Measurements from ENCODE around the gene ASCC2. TPM values are rescaled to one million over a fixed set of nuclear protein-coding genes. Genes with fewer than 3 reads are reported as not detected.

Gene ASCC2
- total and polyA plus RNA-seq, 4 donors: 21.2 to 58.0 (median 39.6) TPM

- Histone ChIP-seq H3K4me3 (ENCODE audit: low read length in 2 of 2) (no peak overlapping the region), H3K27ac (ENCODE audit: low read depth in 1 of 2, low read length in 2 of 2) (no peak overlapping the region), H3K36me3 (ENCODE audit: control insufficient read depth in 1 of 2, insufficient read depth in 2 of 2, low read length in 1 of 2) (no peaks in the 10 kb centered on the region), H3K4me1 (ENCODE audit: control insufficient read depth in 1 of 2, insufficient read depth in 2 of 2, low read length in 2 of 2) (no peaks in the 10 kb centered on the region), H3K9me3 (ENCODE audit: control insufficient read depth, low read length) (no peaks in the 10 kb centered on the region), H3K27me3 (ENCODE audit: control insufficient read depth in 1 of 2, insufficient read depth in 2 of 2, low read length in 1 of 2) (no peaks in the 10 kb centered on the region)
- WGBS, 2 donors: 93 to 96% methylated on average over 5 of the region's 5 CpGs
- no peak for DNase-seq
- ATAC-seq (ENCODE audit: low FRiP score): no peak
- intact Hi-C loops (cut with DNase I): loop anchor here in 1 of 2 donors (10.0 kb wide), 2 partner anchors 95 to 125 kb away; no protein-coding TSS in a partner anchor
Observed at GRCh38 chr22:29879753-29880152, 41.7 kb upstream of the ASCC2 start.

- no peak for DNase-seq
- no peak overlapping the region for H3K4me3 ChIP-seq (ENCODE audit: low read length in 2 of 2)
- no peak for ATAC-seq (ENCODE audit: low FRiP score)
- H3K27ac ChIP-seq (ENCODE audit: low read depth in 1 of 2, low read length in 2 of 2): no peak overlapping the region
- intact Hi-C loops (cut with DNase I): loop anchor here in 1 of 2 donors (10.0 kb wide), 1 partner anchor 127 kb away; no protein-coding TSS in a partner anchor
- no peaks in the 10 kb centered on the region for H3K4me1 ChIP-seq (ENCODE audit: control insufficient read depth in 1 of 2, insufficient read depth in 2 of 2, low read length in 2 of 2)
- no peaks in the 10 kb centered on the region for H3K36me3 ChIP-seq (ENCODE audit: control insufficient read depth in 1 of 2, insufficient read depth in 2 of 2, low read length in 1 of 2)
- H3K27me3 ChIP-seq (ENCODE audit: control insufficient read depth in 1 of 2, insufficient read depth in 2 of 2, low read length in 1 of 2): no peaks in the 10 kb centered on the region
- H3K9me3 ChIP-seq (ENCODE audit: control insufficient read depth, low read length): no peaks in the 10 kb centered on the region
- WGBS, 2 donors: 52 to 54% methylated on average over 2 of the region's 2 CpGs
Observed at GRCh38 chr22:29877620-29878019, 39.5 kb upstream of the ASCC2 start.

DNA sequence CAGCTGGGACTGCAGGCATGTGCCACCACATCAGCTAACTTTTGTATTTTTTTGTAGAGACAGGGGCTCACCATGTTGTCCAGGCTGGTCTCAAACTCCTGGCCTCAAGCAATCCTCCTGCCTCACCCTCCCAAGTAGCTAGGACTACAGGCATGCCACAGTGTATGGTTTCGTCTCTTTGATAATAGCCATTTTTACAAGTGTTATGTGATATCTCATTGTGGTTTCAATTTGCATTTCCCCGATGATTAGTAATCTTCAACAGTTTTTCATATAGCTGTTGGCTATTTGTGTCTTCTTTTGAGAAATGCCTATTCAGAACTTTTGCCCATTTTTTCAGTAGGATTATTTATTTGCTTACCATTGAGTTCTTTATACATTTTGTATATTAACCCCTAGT, 35.9 kb upstream of the ASCC2 start:
- ATAC-seq (ENCODE audit: low FRiP score): no peak
- DNase-seq: no peak
- Histone ChIP-seq H3K4me3 (ENCODE audit: low read length in 2 of 2) (no peak overlapping the region), H3K27ac (ENCODE audit: low read depth in 1 of 2, low read length in 2 of 2) (no peak overlapping the region), H3K36me3 (ENCODE audit: control insufficient read depth in 1 of 2, insufficient read depth in 2 of 2, low read length in 1 of 2) (no peaks in the 10 kb centered on the region), H3K27me3 (ENCODE audit: control insufficient read depth in 1 of 2, insufficient read depth in 2 of 2, low read length in 1 of 2) (no peaks in the 10 kb centered on the region), H3K9me3 (ENCODE audit: control insufficient read depth, low read length) (no peaks in the 10 kb centered on the region), H3K4me1 (ENCODE audit: control insufficient read depth in 1 of 2, insufficient read depth in 2 of 2, low read length in 2 of 2) (no peaks in the 10 kb centered on the region)
- WGBS, 2 donors: 82 to 96% methylated on average over 2 of the region's 2 CpGs
- intact Hi-C loops (cut with DNase I): loop anchor here in 1 of 2 donors (10.0 kb wide), 1 partner anchor 131 kb away; no protein-coding TSS in a partner anchor

GRCh38 chr22:29872989-29873388, 34.9 kb upstream of the ASCC2 start:
- H3K4me1 ChIP-seq (ENCODE audit: control insufficient read depth in 1 of 2, insufficient read depth in 2 of 2, low read length in 2 of 2): no peaks in the 10 kb centered on the region
- no peaks in the 10 kb centered on the region for H3K9me3 ChIP-seq (ENCODE audit: control insufficient read depth, low read length)
- H3K4me3 ChIP-seq (ENCODE audit: low read length in 2 of 2): no peak overlapping the region
- H3K27me3 ChIP-seq (ENCODE audit: control insufficient read depth in 1 of 2, insufficient read depth in 2 of 2, low read length in 1 of 2): no peaks in the 10 kb centered on the region
- intact Hi-C loops (cut with DNase I): loop anchor here in 1 of 2 donors (10.0 kb wide), 1 partner anchor 132 kb away; no protein-coding TSS in a partner anchor
- 83% methylated on average over 5 of the region's 5 CpGs for WGBS, 2 donors
- peak in 1 of 2 donors; percentile 51 for DNase-seq
- ATAC-seq (ENCODE audit: low FRiP score): no peak
- no peaks in the 10 kb centered on the region for H3K36me3 ChIP-seq (ENCODE audit: control insufficient read depth in 1 of 2, insufficient read depth in 2 of 2, low read length in 1 of 2)
- H3K27ac ChIP-seq (ENCODE audit: low read depth in 1 of 2, low read length in 2 of 2): no peak overlapping the region

- no peaks in the 10 kb centered on the region for H3K27me3 ChIP-seq (ENCODE audit: control insufficient read depth in 1 of 2, insufficient read depth in 2 of 2, low read length in 1 of 2)
- DNase-seq (no peak), ATAC-seq (ENCODE audit: low FRiP score) (no peak)
- WGBS, 2 donors: 88 to 97% methylated on average over 3 of the region's 3 CpGs
- no peaks in the 10 kb centered on the region for H3K9me3 ChIP-seq (ENCODE audit: control insufficient read depth, low read length)
- no peaks in the 10 kb centered on the region for H3K4me1 ChIP-seq (ENCODE audit: control insufficient read depth in 1 of 2, insufficient read depth in 2 of 2, low read length in 2 of 2)
- intact Hi-C loops (cut with DNase I): loop anchor here in 1 of 2 donors (10.0 kb wide), 1 partner anchor 132 kb away; no protein-coding TSS in a partner anchor
- H3K36me3 ChIP-seq (ENCODE audit: control insufficient read depth in 1 of 2, insufficient read depth in 2 of 2, low read length in 1 of 2): no peaks in the 10 kb centered on the region
- no peak overlapping the region for H3K4me3 ChIP-seq (ENCODE audit: low read length in 2 of 2)
- no peak overlapping the region for H3K27ac ChIP-seq (ENCODE audit: low read depth in 1 of 2, low read length in 2 of 2)
Observed at GRCh38 chr22:29872144-29872893, 34.2 kb upstream of the ASCC2 start.

- no peaks in the 10 kb centered on the region for H3K36me3 ChIP-seq (ENCODE audit: control insufficient read depth in 1 of 2, insufficient read depth in 2 of 2, low read length in 1 of 2)
- ATAC-seq (ENCODE audit: low FRiP score) (no peak), DNase-seq (no peak)
- no peaks in the 10 kb centered on the region for H3K4me1 ChIP-seq (ENCODE audit: control insufficient read depth in 1 of 2, insufficient read depth in 2 of 2, low read length in 2 of 2)
- 69 to 77% methylated on average over 5 of the region's 5 CpGs for WGBS, 2 donors
- intact Hi-C loops (cut with DNase I): loop anchor here in 1 of 2 donors (10.0 kb wide), 1 partner anchor 133 kb away; no protein-coding TSS in a partner anchor
- no peaks in the 10 kb centered on the region for H3K27me3 ChIP-seq (ENCODE audit: control insufficient read depth in 1 of 2, insufficient read depth in 2 of 2, low read length in 1 of 2)
- no peaks in the 10 kb centered on the region for H3K9me3 ChIP-seq (ENCODE audit: control insufficient read depth, low read length)
- H3K4me3 ChIP-seq (ENCODE audit: low read length in 2 of 2): no peak overlapping the region
- H3K27ac ChIP-seq (ENCODE audit: low read depth in 1 of 2, low read length in 2 of 2): no peak overlapping the region
Observed at GRCh38 chr22:29871684-29872083, 33.6 kb upstream of the ASCC2 start.

DNA sequence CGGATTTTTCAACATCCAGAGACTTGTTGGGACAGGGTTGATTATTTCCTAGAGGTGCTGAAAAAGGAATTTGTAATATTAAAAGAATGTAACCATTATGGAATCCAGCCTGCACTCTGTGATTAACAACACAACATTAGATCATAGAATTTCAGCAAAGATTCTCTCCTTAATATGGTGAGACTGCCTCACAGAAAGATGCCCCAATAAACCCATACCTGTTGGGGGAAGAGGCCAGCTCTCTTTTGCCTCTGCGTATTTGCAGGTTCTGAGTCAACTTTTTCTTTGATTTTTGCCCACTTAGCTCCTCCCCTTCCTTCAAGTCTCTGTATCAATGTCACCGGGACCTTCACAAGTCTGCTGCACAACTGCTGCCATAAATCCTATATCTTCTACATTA, 32.5 kb upstream of the ASCC2 start:
- H3K4me1 ChIP-seq (ENCODE audit: control insufficient read depth in 1 of 2, insufficient read depth in 2 of 2, low read length in 2 of 2): no peaks in the 10 kb centered on the region
- no peak overlapping the region for H3K27ac ChIP-seq (ENCODE audit: low read depth in 1 of 2, low read length in 2 of 2)
- DNase-seq (no peak), ATAC-seq (ENCODE audit: low FRiP score) (no peak)
- WGBS, 2 donors: 63% methylated on average over 3 of the region's 3 CpGs
- H3K36me3 ChIP-seq (ENCODE audit: control insufficient read depth in 1 of 2, insufficient read depth in 2 of 2, low read length in 1 of 2): no peaks in the 10 kb centered on the region
- H3K9me3 ChIP-seq (ENCODE audit: control insufficient read depth, low read length): no peaks in the 10 kb centered on the region
- H3K27me3 ChIP-seq (ENCODE audit: control insufficient read depth in 1 of 2, insufficient read depth in 2 of 2, low read length in 1 of 2): no peaks in the 10 kb centered on the region
- intact Hi-C loops (cut with DNase I): loop anchor here in 1 of 2 donors (10.0 kb wide), 1 partner anchor 134 kb away; no protein-coding TSS in a partner anchor
- no peak overlapping the region for H3K4me3 ChIP-seq (ENCODE audit: low read length in 2 of 2)

GRCh38 chr22:29867851-29868250, 29.8 kb upstream of the ASCC2 start:
- H3K27ac ChIP-seq (ENCODE audit: low read depth in 1 of 2, low read length in 2 of 2): no peak overlapping the region
- no peaks in the 10 kb centered on the region for H3K36me3 ChIP-seq (ENCODE audit: control insufficient read depth in 1 of 2, insufficient read depth in 2 of 2, low read length in 1 of 2)
- intact Hi-C loops (cut with DNase I): no loop called here
- H3K4me3 ChIP-seq (ENCODE audit: low read length in 2 of 2): no peak overlapping the region
- H3K4me1 ChIP-seq (ENCODE audit: control insufficient read depth in 1 of 2, insufficient read depth in 2 of 2, low read length in 2 of 2): no peaks in the 10 kb centered on the region
- 75% methylated on average over 3 of the region's 3 CpGs for WGBS, 2 donors
- DNase-seq (no peak), ATAC-seq (ENCODE audit: low FRiP score) (no peak)
- H3K9me3 ChIP-seq (ENCODE audit: control insufficient read depth, low read length): no peaks in the 10 kb centered on the region
- H3K27me3 ChIP-seq (ENCODE audit: control insufficient read depth in 1 of 2, insufficient read depth in 2 of 2, low read length in 1 of 2): no peaks in the 10 kb centered on the region

DNA sequence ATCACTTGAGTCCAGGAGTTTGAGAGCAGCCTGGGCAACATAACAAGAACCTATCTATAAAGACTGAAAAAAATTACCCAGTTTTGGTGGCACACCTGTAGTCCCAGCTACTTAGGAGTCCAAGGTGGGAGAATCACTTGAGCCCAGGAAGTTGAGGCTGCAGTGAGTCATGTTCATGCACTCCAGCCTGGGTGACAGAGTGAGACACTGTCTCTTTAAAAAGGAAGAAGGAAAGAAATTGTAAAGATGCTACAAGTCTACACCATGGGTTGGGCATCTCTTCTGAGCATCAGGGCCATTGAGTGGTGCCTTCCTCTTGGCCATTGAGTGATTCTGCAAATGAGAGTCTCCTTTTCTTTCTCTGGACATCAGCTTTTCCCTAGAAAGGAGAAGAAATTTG, 29.2 kb upstream of the ASCC2 start:
- DNase-seq: no peak
- H3K27me3 ChIP-seq (ENCODE audit: control insufficient read depth in 1 of 2, insufficient read depth in 2 of 2, low read length in 1 of 2): no peaks in the 10 kb centered on the region
- intact Hi-C loops (cut with DNase I): no loop called here
- H3K4me3 ChIP-seq (ENCODE audit: low read length in 2 of 2): no peak overlapping the region
- no peaks in the 10 kb centered on the region for H3K36me3 ChIP-seq (ENCODE audit: control insufficient read depth in 1 of 2, insufficient read depth in 2 of 2, low read length in 1 of 2)
- H3K9me3 ChIP-seq (ENCODE audit: control insufficient read depth, low read length): no peaks in the 10 kb centered on the region
- no peaks in the 10 kb centered on the region for H3K4me1 ChIP-seq (ENCODE audit: control insufficient read depth in 1 of 2, insufficient read depth in 2 of 2, low read length in 2 of 2)
- no peak for ATAC-seq (ENCODE audit: low FRiP score)
- no peak overlapping the region for H3K27ac ChIP-seq (ENCODE audit: low read depth in 1 of 2, low read length in 2 of 2)
